G401.6 (cell line): ENCODE measurements around the gene ZBTB11.
A peak's percentile ranks its signal among the peaks of the same experiment; 100 is the strongest.
"Not testable (repeated sequence)": the region's sequence is repeated elsewhere in the genome, so short reads cannot be mapped to it uniquely, and the experiment has no call there.

Source experiments
- FAIRE-seq: peaks from 2 replicates; lab custom pipeline; 2012; peaks lifted over from hg19 to GRCh38; lab: Jason Lieb, UNC

The ZBTB11 gene, protein sequence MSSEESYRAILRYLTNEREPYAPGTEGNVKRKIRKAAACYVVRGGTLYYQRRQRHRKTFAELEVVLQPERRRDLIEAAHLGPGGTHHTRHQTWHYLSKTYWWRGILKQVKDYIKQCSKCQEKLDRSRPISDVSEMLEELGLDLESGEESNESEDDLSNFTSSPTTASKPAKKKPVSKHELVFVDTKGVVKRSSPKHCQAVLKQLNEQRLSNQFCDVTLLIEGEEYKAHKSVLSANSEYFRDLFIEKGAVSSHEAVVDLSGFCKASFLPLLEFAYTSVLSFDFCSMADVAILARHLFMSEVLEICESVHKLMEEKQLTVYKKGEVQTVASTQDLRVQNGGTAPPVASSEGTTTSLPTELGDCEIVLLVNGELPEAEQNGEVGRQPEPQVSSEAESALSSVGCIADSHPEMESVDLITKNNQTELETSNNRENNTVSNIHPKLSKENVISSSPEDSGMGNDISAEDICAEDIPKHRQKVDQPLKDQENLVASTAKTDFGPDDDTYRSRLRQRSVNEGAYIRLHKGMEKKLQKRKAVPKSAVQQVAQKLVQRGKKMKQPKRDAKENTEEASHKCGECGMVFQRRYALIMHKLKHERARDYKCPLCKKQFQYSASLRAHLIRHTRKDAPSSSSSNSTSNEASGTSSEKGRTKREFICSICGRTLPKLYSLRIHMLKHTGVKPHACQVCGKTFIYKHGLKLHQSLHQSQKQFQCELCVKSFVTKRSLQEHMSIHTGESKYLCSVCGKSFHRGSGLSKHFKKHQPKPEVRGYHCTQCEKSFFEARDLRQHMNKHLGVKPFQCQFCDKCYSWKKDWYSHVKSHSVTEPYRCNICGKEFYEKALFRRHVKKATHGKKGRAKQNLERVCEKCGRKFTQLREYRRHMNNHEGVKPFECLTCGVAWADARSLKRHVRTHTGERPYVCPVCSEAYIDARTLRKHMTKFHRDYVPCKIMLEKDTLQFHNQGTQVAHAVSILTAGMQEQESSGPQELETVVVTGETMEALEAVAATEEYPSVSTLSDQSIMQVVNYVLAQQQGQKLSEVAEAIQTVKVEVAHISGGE

DNA sequence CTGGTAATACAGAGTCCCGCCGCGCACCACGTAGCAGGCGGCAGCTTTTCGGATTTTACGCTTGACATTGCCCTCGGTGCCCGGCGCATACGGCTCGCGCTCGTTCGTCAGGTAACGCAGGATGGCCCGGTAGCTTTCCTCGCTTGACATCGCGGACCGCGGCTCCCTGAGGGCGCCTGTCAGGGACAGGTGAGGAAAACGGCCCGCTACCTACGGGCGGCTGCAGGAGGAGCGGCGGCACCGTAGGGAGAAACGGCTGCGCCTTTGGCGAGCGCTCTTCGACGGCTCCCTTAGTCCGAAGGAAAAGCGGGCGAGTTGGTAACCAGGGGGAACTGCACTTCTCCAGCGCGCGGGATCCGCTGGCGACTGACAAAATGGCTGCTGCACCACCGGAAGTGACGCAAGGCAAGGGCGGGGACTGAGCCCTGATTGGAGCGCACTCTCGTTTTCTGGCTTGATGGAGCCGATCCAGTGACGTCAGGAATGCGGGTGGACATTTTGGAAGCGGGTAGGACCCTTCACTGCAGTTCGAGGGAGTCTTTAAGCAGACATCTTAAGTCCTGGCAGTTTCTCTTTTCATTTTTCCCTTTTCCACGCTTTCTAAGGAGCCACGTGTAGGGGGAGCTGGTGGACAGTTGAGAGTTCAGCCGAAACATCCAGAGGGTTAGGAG lies at the start of gene ZBTB11:
Gene ZBTB11, minus strand, starts transcription at position 368 of the 671 bp plus-strand sequence. Its CDS starts 218 bp downstream, at position 150.
- peak; percentile 99 for FAIRE-seq

DNA sequence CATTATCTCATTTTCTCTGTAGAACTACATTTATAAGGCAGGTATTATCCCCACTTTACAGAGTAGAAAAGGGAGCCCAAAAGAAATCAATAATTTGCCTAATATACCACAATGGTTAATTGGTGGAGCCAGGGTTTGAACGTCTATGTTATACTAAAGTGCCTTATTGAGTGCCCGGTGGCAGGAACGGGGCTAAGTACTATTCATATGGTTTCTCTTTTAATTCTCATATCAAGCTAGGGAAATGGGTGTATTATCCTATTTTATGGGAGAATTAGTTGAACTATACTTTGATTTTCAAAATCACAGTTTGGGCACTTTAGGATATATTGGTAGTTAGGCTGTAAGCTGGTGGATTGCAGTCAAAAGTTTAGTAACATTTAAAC lies 49.0 kb upstream of the ZBTB11 start:
- FAIRE-seq: no peak

DNA sequence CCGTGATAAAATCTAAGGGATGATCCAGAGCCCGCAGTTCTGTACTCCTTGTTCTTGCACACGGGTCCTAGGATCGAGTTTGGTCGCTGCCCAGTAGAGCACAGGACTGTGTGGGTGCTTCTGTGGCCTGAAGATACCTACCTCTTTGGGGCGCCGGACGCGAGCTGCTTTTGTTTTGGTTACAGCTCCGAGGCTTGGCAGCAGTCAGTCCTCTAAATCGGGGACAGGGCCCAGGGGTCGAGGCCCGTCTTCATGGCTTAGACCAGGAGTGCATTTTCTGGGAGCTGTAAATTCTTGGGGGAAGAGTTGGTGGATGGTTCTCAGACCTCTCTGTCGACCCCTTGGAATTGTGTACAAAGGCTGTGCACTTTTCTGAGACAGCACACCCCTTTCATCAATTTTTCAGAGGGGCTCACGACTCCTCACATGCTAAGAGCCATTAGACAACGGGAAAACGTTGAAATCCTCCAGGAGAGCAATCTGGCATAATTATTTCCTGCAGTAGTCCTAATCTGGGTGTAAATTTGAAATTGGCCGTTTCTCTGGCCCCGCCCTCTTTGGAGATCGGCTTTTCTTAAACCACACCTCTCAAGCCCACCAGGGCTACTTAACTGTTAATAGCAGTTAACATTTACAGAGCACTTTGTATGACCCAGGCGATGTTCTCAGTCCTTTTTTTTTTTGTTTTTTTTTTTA lies 48.4 kb upstream of the ZBTB11 start:
- peak; percentile 66 for FAIRE-seq

DNA sequence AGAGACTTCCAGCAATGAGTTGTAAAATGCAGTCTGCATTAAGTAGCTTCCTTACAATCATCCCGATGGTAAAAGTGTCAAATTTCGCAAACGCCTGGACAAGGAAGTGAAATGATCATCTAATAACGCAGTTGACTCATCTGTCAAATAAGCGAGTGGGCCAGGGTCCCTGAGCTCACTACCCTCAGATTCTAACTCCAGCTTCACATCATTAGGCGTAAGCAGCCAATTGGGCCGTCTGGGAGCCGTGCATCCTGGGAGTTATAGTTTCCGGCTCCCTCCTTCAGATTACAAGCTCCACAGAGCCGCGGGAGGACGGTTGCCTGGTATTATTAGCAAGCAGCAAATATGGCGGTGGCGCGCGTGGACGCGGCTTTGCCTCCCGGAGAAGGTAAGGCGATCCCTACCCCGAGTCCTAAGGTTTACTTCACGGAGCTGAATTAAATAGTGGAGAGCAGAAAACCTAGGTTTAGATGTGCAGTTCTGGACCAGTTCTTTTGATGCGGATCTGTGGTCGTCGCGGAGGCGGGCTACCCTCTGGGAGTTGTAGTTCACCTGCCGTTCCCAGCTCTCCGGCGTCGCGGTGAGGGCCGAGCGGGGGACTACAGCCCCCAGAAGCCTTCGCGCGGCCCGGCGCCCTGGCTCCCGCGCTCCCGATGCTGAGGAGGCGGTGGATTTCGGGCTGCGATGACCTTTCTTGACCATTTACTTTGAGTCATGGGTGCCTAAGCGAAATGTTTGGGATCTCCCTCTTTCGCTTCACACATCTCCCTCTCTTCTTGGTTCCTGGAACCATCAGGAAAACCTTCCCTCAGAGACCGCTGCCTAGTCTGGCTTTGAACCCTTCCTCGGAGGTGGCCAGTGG lies 47.6 kb upstream of the ZBTB11 start, which contains the start of gene CEP97:
Gene CEP97, plus strand, starts transcription at position 286 of the 865 bp plus-strand sequence. Its CDS starts 63 bp downstream, at position 349.
- peak; percentile 96 for FAIRE-seq

DNA sequence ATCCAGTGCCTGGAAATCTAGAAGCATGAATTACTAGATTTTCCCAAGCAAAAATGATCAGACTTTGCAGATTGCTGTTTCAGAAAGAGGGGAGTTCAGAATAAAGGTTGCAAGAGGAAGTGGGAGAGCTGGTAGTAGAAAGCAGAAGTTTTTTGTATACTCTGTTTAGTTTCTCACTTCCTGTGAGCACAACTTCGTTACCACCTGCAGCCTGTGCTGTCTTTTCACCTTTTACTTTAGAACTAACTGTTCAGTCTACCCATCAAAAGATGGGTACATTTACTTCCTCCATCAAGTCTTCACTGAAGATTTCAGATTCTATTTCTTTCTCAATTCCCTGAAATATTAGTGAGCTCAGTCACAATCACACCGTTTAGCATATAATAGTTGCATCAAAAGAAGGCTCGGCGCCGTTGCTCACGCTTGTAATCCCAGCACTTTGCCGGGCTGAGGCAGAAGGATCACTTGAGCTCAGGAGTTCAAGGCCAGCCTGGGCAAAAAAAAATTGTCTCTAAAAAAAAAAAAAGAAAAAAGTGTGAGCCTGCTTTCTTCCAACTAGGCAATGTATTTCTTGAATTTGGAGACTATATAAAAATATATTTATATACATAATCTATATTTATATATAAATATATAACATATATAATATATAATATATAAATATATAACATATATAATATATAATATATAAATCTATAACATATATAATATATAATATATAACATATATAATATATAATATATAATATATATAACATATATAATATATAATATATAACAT lies 45.7 kb upstream of the ZBTB11 start:
- no peak for FAIRE-seq

DNA sequence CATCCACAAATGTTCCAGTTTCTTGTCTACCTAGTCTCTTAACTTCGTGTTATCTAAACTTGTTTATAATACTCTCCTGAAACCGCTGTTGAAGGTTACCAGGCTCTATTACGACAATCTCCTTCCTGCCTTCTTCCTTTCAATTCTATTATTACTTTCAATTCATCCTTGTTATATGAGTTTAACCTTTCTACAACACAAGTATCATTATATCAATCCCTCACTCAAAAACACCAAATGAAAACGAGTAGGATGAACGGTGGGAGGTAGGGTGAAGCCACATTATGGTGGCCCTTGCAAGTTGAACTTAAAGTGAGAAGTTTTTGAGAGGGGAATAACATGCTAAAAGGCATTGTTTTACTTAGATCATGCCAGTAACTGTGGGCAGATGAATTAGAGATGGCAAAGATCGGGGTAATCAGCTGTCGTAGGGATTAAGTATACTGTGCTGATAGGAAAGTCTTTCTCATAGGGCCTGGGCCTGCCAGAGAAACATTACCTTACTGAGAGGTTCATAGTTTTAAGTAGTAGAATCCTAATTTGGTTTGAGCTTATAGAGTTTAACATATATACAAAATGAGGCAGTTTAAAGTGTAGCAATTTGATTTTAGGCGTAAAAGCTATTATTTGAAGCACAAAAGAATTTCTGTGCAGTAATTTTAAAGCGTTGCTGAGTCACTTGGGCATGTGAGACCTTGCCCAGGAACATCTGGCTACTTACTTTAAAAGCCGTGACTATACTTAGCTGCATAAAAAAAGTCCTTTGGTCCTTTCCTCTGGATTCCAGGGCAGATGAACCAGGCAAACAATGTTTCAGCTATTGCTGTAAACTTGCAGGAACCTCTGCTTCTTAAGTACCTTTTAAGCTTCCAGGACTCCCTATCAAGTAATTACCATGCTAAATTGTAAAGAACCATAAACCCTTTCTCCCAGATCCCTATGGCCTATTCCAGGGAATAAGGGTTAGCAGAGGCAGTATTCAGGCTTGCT lies 44.2 kb upstream of the ZBTB11 start:
- FAIRE-seq: peak; percentile 76

DNA sequence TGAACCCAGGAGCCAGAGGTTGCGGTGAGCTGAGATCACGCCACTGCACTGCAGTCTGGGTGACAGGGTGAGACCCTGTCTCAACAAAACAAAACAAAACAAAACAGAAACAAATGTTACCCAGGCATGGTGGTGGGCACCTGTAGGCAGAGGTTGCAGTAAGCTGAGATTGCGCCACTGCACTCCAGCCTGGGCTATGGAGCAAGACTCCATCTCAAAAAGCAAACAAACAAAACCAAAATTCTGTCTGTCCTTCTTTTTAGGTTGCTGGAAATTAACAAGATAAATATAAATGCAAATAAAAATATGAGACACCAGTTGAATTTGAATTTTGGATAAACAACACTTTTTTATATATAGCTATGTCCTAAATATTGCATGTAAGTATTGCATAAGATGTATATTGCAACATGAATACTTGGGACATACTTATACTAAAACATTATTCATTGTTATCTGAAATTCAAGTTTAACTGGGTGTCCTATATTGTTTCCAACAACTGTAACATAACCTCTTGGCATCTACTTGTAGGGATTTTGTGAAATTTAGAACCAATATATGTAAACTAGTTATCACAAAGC lies 42.8 kb upstream of the ZBTB11 start:
- no peak for FAIRE-seq

DNA sequence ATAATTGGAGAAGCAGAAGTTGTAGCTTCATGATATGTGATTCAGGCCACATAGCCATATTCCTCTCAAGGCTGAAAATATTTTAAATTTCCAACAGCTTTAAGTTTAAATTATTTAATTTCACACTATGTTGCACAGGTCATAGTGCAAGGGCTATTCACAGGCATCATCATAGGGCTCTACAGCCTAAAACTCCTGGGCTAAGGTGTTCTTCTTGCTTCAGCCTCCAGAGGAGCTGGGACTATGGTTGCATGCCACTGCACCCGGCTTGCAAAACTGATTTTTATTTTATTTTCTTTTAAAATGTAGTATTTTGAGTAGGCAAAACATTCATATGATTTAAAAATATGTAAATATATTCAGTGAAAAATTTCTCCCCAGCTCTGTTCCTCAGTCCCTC lies 41.5 kb upstream of the ZBTB11 start:
- FAIRE-seq: no peak

DNA sequence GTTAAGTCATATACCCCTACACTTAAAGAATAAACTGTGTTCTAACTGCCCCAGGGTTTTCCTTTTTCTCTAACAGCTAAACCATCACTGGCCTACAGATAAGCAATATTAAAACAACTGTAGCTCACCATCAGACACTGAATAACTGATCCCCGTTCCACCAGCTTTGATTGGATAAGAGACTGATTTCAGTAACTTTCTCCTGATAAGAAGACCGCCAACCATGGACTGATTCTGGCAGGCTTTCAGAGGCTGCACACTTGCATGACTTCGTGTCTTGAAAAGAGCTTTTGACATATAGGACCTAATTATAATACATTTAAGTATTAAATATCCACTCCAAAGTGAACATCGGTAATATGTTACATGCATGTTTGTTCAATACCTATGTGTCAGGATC lies 32.2 kb upstream of the ZBTB11 start:
- FAIRE-seq: no peak

DNA sequence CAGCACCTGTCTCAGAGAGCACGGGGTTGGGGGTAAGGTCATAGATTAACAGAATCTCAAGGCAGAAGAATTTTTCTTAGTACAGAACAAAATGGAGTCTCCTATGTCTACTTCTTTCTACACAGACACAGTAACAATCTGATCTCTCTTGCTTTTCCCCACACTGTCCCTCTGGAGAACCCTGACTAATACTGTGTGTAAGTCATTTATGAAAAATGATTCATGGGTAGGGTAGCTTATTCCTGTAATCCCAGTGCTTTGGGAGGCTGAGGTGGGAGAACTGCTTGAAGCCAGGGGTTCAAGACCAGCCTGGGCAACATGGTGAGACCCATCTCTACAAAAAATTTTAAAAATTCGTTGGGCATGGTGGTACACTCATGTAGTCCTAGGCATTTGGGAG lies 27.7 kb upstream of the ZBTB11 start:
- not testable (repeated sequence) for FAIRE-seq

DNA sequence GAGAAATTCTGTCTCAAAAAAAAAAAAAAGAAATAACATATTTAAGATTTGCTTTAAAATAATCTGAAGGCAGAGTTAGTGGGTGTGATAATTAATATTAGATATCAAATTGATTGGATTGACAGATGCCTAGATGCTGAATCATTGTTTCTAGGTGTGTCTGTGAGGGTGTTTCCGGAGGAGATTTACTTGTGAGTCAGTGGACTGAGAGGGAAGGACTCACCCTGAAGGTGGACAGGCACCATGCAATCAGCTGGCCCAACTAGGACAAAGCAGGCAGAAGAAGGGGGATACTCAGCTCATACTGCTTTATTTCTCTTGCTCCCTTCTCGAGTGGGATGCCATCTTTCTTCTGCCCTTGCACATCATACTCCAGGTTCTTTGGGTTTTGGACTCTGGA lies 26.2 kb upstream of the ZBTB11 start:
- no peak for FAIRE-seq

DNA sequence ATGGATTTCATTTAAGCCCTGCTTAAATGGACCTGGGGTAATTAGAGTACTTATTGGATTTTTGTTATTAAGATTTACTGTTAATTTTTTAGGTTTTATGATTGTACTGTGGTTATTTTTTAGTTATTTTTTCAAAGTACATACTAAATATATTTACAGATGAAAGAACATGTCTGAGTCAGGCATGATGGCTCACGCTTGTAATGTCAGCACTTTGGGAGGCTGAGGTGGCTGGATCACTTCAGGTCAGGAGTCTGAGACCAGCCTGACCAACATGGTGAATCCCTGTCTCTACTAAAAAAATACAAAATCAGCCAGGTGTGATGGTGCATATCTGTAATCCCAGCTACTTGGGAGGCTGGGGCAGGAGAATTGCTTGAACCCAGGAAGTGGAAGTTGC lies 25.8 kb upstream of the ZBTB11 start:
- no peak for FAIRE-seq

DNA sequence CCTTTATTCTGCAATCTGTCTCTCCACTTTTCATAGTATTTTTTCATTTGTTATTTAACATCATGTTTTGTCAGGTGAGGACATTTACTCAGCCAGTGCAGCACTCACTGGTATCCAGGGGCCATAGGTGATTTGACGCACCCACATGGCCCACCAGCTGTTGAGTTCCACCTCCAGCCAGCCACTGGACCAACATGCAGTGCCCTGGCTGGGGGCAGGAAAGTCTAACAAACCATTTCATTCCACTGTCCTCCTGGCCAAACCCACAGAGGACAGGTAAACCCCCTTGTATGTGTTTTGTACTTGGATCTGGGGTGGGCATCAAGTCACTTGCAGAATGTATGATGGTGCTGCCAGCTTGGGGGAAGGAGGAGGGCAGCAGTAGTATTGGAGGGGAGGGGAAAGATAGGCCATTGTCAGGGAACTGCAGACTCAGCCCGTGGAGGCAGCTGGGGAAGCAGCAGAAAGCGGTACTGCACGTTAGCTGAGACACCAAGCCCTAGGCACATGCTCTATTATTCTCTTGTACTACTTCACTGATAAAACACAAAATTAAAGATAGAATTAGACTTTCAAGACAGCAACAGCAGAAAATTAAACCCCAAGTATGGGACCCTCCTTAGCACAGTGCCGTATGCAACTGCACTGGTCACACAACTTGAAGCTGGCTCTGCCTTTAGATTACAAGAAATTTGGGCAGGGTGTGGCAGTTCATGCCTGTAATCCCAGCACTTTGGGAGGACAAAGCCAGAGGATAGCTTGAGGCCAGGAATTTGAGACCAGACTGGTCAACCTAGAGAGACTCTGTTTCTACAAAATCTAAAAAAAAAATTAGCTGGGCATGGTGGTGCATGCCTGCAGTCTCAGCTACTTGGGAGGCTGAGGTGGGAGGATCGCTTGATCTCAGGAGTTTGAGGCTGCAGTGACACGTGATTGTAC lies 25.0 kb upstream of the ZBTB11 start:
- no peak for FAIRE-seq

DNA sequence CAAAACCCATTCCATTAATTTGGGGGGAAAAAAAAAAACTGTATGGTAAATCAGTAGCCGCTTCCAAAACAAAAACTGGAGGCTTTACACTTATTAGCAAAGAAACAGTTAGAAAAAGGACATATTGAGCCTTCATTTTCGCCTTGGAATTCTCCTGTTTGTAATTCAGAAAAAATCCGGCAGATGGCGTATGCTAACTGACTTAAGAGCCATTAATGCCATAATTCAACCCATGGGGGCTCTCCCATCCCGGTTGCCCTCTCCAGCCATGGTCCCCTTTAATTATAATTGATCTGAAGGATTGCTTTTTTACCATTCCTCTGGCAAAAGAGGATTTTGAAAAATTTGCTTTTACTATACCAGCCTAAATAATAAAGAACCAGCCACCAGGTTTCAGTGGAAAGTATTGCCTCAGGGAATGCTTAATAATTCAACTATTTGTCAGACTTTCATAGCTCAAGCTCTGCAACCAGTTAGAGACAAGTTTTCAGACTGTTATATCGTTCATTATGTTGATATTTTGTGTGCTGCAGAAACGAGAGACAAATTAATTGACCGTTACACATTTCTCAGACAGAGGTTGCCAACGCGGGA lies 18.9 kb upstream of the ZBTB11 start:
- FAIRE-seq: peak; percentile 78

DNA sequence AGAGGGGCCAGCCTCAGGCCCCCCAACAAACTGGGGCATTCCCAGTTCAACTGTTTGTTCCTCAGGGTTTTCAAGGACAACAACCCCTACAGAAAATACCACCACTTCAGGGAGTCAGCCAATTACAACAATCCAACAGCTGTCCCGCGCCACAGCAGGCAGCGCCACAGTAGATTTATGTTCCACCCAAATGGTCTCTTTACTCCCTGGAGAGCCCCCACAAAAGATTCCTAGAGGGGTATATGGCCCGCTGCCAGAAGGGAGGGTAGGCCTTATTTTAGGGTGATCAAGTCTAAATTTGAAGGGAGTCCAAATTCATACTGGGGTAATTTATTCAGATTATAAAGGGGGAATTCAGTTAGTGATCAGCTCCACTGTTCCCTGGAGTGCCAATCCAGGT lies 17.9 kb upstream of the ZBTB11 start:
- not testable (repeated sequence) for FAIRE-seq

DNA sequence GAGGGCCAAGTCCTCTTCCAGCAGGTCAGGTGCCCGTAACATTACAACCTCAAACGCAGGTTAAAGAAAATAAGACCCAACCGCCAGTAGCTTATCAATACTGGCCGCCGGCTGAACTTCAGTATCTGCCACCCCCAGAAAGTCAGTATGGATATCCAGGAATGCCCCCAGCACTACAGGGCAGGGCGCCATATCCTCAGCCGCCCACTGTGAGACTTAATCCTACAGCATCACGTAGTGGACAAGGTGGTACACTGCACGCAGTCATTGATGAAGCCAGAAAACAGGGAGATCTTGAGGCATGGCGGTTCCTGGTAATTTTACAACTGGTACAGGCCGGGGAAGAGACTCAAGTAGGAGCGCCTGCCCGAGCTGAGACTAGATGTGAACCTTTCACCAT lies 16.6 kb upstream of the ZBTB11 start:
- FAIRE-seq: not testable (repeated sequence)
